Endodermal cell (in vitro differentiated cells): Measurements from ENCODE around the gene ARHGEF11. TPM values are rescaled to one million over a fixed set of nuclear protein-coding genes. Genes with fewer than 3 reads are reported as not detected.
A peak's percentile ranks its signal among the peaks of the same experiment; 100 is the strongest.

ENCODE experiments used
- DNase-seq: peaks from one replicate; pipeline ENCODE4 v3.0.0-alpha.2; 2017
- H3K27ac ChIP-seq: 2 replicates; pipeline ENCODE4 v1.5.1; 2013; ENCODE audit warnings: mild to moderate bottlenecking, low read depth, low read length, moderate library complexity
- H3K27me3 ChIP-seq: 2 replicates; pipeline ENCODE4 v1.6.1; 2013; ENCODE audit warnings: mild to moderate bottlenecking, low read length, moderate library complexity; ENCODE audit not compliant: insufficient read depth, control insufficient read depth, poor library complexity, severe bottlenecking
- H3K36me3 ChIP-seq: 2 replicates; pipeline ENCODE4 v1.7.0; 2013; ENCODE audit warnings: mild to moderate bottlenecking, low read length, moderate library complexity; ENCODE audit not compliant: control insufficient read depth, insufficient read depth
- H3K4me1 ChIP-seq: one replicate; pipeline ENCODE4 v1.7.0; 2013; ENCODE audit warnings: low read length; ENCODE audit not compliant: control insufficient read depth, insufficient read depth
- H3K4me3 ChIP-seq: 2 replicates; pipeline ENCODE4 v1.5.1; 2013; ENCODE audit warnings: mild to moderate bottlenecking, low read length, moderate library complexity
- H3K9ac ChIP-seq: 2 replicates; pipeline ENCODE4 v1.6.1; 2013; ENCODE audit warnings: mild to moderate bottlenecking, low read length, moderate library complexity; ENCODE audit not compliant: poor library complexity, severe bottlenecking; ENCODE audit errors: extremely low read depth
- H3K9me3 ChIP-seq: 2 replicates; pipeline ENCODE4 v1.6.1; 2013; ENCODE audit warnings: mild to moderate bottlenecking, low read length, moderate library complexity; ENCODE audit not compliant: control insufficient read depth
- H3K27ac Mint-ChIP-seq: 2 replicates; pipeline ENCODE4 v1.8.0; 2020; ENCODE audit warnings: mixed read lengths
- H3K27me3 Mint-ChIP-seq: 2 replicates; pipeline ENCODE4 v1.8.0; 2021; ENCODE audit warnings: mild to moderate bottlenecking, mixed read lengths; ENCODE audit not compliant: insufficient read depth
- H3K36me3 Mint-ChIP-seq: 2 replicates; pipeline ENCODE4 v1.8.0; 2020; ENCODE audit warnings: low read depth, mixed read lengths
- H3K4me1 Mint-ChIP-seq: 2 replicates; pipeline ENCODE4 v1.8.0; 2020; ENCODE audit warnings: mixed read lengths
- H3K4me3 Mint-ChIP-seq: 2 replicates; pipeline ENCODE4 v1.8.0; 2020; ENCODE audit warnings: mild to moderate bottlenecking, moderate library complexity, mixed read lengths
- H3K9me3 Mint-ChIP-seq: 2 replicates; pipeline ENCODE4 v1.8.0; 2020; ENCODE audit warnings: mild to moderate bottlenecking, mixed read lengths
- WGBS, 2 experiments: methylation state at CpG; one replicate each; pipeline versions ENCODE4 v1.1.5 to v1.1.7; 2013; ENCODE audit warnings: missing lambda C conversion rate in 2 of 2, mixed read lengths in 1 of 2; ENCODE audit not compliant: insufficient coverage in 1 of 2, insufficient read length in 1 of 2; 5-methylcytosine and 5-hydroxymethylcytosine counted together
- total RNA-seq, 2 donors: library from RNA; stranded (reverse); fragmentation: NEBNext Ultra II Directional in 1 of 2; extraction: Animal tissue kit (Norgen Biotek cat#: 25700) in 1 of 2; gene quantifications; 2 replicates in 1 of 2; 3 replicates in 1 of 2; pipeline ENCODE4 v1.2.1, GENCODE V29; 2021
- TF ChIP-seq, protein P1 (sequence below): fragments of 200-600 bp; sonication (generic); conservative IDR thresholded peaks from 2 replicates; pipeline ENCODE4 v1.5.0; 2021; ENCODE audit warnings: antibody characterized with exemption, mild to moderate bottlenecking

The ARHGEF11 gene
- total RNA-seq, 2 donors from 2014 or later: 54.2 to 56.5 TPM

DNA sequence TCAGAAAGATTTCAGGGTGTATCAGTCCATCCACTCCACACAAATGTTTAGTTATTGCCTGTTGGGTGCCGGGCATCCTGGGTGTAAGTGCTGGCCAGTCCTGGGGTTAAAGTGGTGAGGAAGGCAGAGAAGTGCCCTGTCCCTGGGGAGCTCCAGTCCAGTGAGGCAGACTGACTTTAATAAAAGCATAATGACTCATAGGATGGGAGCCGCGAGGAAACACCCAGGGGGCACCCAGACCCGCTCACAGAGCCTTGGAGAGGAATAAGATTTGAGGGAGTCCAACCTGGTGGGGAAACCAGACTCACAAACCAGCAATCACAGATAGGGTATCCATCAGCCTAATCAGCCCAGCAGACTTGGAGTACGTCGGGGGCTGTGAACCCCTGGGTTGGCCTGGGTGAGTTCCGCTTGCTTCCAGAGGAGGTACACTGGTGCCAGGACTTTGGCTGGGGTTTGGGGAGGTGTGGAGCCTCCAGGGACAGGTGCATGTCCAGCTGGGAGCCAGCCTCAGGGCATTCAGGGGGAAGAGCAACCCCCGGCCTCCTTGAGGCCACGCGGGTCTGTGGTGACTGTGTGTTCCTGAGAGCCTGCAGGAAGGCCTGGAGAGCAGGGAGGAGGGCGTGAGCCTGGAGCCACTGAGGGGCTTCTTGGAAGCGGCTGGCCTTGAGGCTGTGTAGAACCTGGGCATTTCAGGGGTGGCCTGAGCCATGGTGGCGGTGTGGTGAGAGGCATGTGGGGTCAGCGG is 148.3 kb downstream of the ARHGEF11 start:
- no peaks in the 10 kb centered on the region for H3K36me3 Mint-ChIP-seq
- peaks cover 37% of the 10 kb centered on the region for H3K27me3 Mint-ChIP-seq
- Histone ChIP-seq H3K4me1 (no peaks in the 10 kb centered on the region), H3K27ac (peak overlapping the region; percentile 41), H3K9me3 (no peaks in the 10 kb centered on the region), H3K27me3 (peaks cover 20% of the 10 kb centered on the region), H3K9ac (no peak overlapping the region), H3K4me3 (no peak overlapping the region), H3K36me3 (no peaks in the 10 kb centered on the region)
- no peak overlapping the region for H3K27ac Mint-ChIP-seq
- H3K4me3 Mint-ChIP-seq: no peak overlapping the region
- peaks cover 6% of the 10 kb centered on the region for H3K4me1 Mint-ChIP-seq
- TF ChIP-seq, protein P1, sequence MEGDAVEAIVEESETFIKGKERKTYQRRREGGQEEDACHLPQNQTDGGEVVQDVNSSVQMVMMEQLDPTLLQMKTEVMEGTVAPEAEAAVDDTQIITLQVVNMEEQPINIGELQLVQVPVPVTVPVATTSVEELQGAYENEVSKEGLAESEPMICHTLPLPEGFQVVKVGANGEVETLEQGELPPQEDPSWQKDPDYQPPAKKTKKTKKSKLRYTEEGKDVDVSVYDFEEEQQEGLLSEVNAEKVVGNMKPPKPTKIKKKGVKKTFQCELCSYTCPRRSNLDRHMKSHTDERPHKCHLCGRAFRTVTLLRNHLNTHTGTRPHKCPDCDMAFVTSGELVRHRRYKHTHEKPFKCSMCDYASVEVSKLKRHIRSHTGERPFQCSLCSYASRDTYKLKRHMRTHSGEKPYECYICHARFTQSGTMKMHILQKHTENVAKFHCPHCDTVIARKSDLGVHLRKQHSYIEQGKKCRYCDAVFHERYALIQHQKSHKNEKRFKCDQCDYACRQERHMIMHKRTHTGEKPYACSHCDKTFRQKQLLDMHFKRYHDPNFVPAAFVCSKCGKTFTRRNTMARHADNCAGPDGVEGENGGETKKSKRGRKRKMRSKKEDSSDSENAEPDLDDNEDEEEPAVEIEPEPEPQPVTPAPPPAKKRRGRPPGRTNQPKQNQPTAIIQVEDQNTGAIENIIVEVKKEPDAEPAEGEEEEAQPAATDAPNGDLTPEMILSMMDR: no peak
- peak; percentile 59 for DNase-seq
- WGBS, 2 experiments: 86 to 92% methylated on average over 6 to 14 of the region's 14 CpGs
- H3K9me3 Mint-ChIP-seq: no peaks in the 10 kb centered on the region

DNA sequence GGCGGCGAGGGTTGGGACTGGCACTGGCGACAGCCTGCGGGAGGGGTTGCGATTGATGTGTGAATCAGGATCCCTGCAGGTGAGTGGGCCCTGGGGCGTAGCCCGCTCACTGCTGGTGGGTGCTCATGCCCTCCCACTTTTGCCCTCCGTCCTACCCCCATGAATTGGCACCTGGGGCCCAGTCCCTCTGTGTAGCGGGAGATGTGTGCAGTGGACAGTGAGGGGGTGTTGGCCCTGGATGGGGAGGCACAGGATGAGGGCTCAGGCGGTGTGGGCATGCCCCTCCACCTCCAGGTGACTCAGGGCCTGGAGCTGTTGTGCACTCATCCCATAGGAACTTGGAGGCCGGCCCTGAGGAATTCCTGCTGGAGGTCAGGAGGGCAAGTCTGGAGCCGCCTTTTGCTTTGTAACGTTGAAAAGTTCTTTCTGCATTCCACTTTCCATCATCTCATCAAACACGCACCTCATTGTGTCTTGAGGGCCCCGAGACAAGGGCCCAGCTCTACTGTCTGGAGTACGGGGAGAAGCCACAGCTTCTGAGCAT is 149.0 kb downstream of the ARHGEF11 start:
- peak overlapping the region; percentile 41 for H3K27ac ChIP-seq
- H3K27me3 ChIP-seq: peaks cover 27% of the 10 kb centered on the region
- H3K4me1 ChIP-seq: no peaks in the 10 kb centered on the region
- Mint-ChIP-seq H3K27ac (peak overlapping the region; percentile 78), H3K9me3 (no peaks in the 10 kb centered on the region), H3K4me1 (peaks cover 6% of the 10 kb centered on the region), H3K4me3 (no peak overlapping the region), H3K27me3 (peaks cover 44% of the 10 kb centered on the region), H3K36me3 (no peaks in the 10 kb centered on the region)
- no peak overlapping the region for H3K4me3 ChIP-seq
- WGBS, 2 experiments: 68 to 88% methylated on average over 8 to 16 of the region's 16 CpGs
- TF ChIP-seq, protein P1: no peak
- no peaks in the 10 kb centered on the region for H3K9me3 ChIP-seq
- no peaks in the 10 kb centered on the region for H3K36me3 ChIP-seq
- no peak overlapping the region for H3K9ac ChIP-seq
- DNase-seq: peak; percentile 80

DNA sequence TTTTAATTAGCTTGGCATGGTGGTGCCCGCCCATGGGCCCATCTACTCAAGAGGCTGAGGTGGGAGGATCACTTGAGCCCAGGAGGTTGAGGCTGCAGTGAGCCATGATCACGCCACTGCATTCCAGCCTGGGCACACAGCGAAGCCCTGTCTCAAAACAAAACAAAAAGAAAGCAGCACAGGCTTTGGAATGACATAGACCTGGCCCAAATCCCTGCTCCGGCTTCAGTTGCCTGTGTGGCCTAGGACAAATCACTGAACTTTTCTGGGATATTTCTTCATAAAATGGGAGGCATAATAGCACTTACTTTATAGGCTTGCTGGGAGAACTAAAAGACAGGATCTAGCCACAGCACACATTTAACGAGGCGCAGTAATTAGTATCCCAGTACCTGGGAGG is 149.6 kb downstream of the ARHGEF11 start:
- no peaks in the 10 kb centered on the region for H3K9me3 Mint-ChIP-seq

More for the DNA sequence above, 149.6 kb downstream of the ARHGEF11 start:
- peaks cover 34% of the 10 kb centered on the region for H3K27me3 ChIP-seq
- no peaks in the 10 kb centered on the region for H3K36me3 Mint-ChIP-seq
- H3K4me1 Mint-ChIP-seq: peaks cover 6% of the 10 kb centered on the region
- WGBS, 2 experiments: 93 to 98% methylated on average over 4 to 6 of the region's 6 CpGs
- no peaks in the 10 kb centered on the region for H3K9me3 ChIP-seq
- H3K27ac ChIP-seq: no peak overlapping the region
- no peaks in the 10 kb centered on the region for H3K4me1 ChIP-seq
- TF ChIP-seq, protein P1: no peak
- peaks cover 50% of the 10 kb centered on the region for H3K27me3 Mint-ChIP-seq
- no peak overlapping the region for H3K9ac ChIP-seq
- H3K4me3 Mint-ChIP-seq: no peak overlapping the region
- H3K27ac Mint-ChIP-seq: no peak overlapping the region
- H3K4me3 ChIP-seq: no peak overlapping the region
- no peaks in the 10 kb centered on the region for H3K36me3 ChIP-seq
- DNase-seq: no peak
